H9 (cell line): ENCODE measurements around the gene GLIS2. TPM values are rescaled to one million over a fixed set of nuclear protein-coding genes. Genes with fewer than 3 reads are reported as not detected.

ENCODE experiments used
- DNase-seq: peaks from one replicate; pipeline ENCODE4 v3.0.0-alpha.2; 2017
- H2AFZ ChIP-seq: one replicate; pipeline ENCODE4 v1.6.1; 2013; ENCODE audit warnings: mild to moderate bottlenecking, low read length, control low read depth, moderate library complexity
- H2AK5ac ChIP-seq: 2 replicates; pipeline ENCODE4 v1.6.1; 2013; ENCODE audit warnings: low read length, control low read depth, mixed read lengths; ENCODE audit not compliant: insufficient read length
- H2BK120ac ChIP-seq: one replicate; pipeline ENCODE4 v1.6.1; 2013; ENCODE audit warnings: low read depth, mild to moderate bottlenecking, low read length, control low read depth, inconsistent platforms; ENCODE audit not compliant: poor library complexity, severe bottlenecking
- H2BK12ac ChIP-seq: 2 replicates; pipeline ENCODE4 v1.6.1; 2013; ENCODE audit warnings: low read length, control low read depth, mixed read lengths, low read depth; ENCODE audit not compliant: insufficient read length
- H2BK15ac ChIP-seq: 2 replicates; pipeline ENCODE4 v1.6.1; 2013; ENCODE audit warnings: low read depth, low read length, control low read depth
- H2BK20ac ChIP-seq: one replicate; pipeline ENCODE4 v1.6.1; 2013; ENCODE audit warnings: low read depth, mild to moderate bottlenecking, low read length, control low read depth, inconsistent platforms; ENCODE audit not compliant: poor library complexity, severe bottlenecking
- H2BK5ac ChIP-seq: 2 replicates; pipeline ENCODE4 v1.6.1; 2013; ENCODE audit warnings: low read length, control low read depth, mixed read lengths; ENCODE audit not compliant: insufficient read length
- H3K14ac ChIP-seq: 2 replicates; pipeline ENCODE4 v1.6.1; 2013; ENCODE audit warnings: low read length, control low read depth; ENCODE audit not compliant: insufficient read depth
- H3K18ac ChIP-seq: 2 replicates; pipeline ENCODE4 v1.6.1; 2013; ENCODE audit warnings: low read depth, mild to moderate bottlenecking, mixed read lengths, low read length, control low read depth; ENCODE audit not compliant: insufficient read length
- H3K23ac ChIP-seq: 2 replicates; pipeline ENCODE4 v1.6.1; 2013; ENCODE audit warnings: low read length, control low read depth, mixed read lengths, low read depth; ENCODE audit not compliant: insufficient read length
- H3K23me2 ChIP-seq: 2 replicates; pipeline ENCODE4 v1.6.1; 2013; ENCODE audit warnings: low read depth, mild to moderate bottlenecking, mixed read lengths, low read length, control low read depth; ENCODE audit not compliant: insufficient read length, poor library complexity, severe bottlenecking
- H3K27ac ChIP-seq: 2 replicates; pipeline ENCODE4 v1.5.1; 2013; ENCODE audit warnings: low read length, control low read depth, mixed read lengths, low read depth; ENCODE audit not compliant: insufficient read length
- H3K27me3 ChIP-seq: 2 replicates; pipeline ENCODE4 v1.6.1; 2013; ENCODE audit warnings: low read length, control low read depth, inconsistent platforms; ENCODE audit not compliant: insufficient read depth
- H3K4ac ChIP-seq: 2 replicates; pipeline ENCODE4 v1.6.1; 2013; ENCODE audit warnings: low read depth, mild to moderate bottlenecking, control low read depth, inconsistent platforms, low read length, moderate library complexity
- H3K4me1 ChIP-seq: 2 replicates; pipeline ENCODE4 v1.6.1; 2013; ENCODE audit warnings: low read length, control low read depth, inconsistent platforms; ENCODE audit not compliant: insufficient read depth
- H3K4me2 ChIP-seq: 2 replicates; pipeline ENCODE4 v1.6.1; 2013; ENCODE audit warnings: low read length, control low read depth, mixed read lengths; ENCODE audit not compliant: insufficient read length, insufficient read depth
- H3K56ac ChIP-seq: 2 replicates; pipeline ENCODE4 v1.6.1; 2013; ENCODE audit warnings: low read depth, mild to moderate bottlenecking, mixed read lengths, low read length, control low read depth; ENCODE audit not compliant: insufficient read length
- H3K79me1 ChIP-seq: 2 replicates; pipeline ENCODE4 v1.6.1; 2013; ENCODE audit warnings: low read depth, mild to moderate bottlenecking, moderate library complexity, low read length, control low read depth, inconsistent platforms; ENCODE audit not compliant: insufficient read depth, poor library complexity, severe bottlenecking
- H3K79me2 ChIP-seq: 2 replicates; pipeline ENCODE4 v1.6.1; 2013; ENCODE audit warnings: low read length, control low read depth, inconsistent platforms; ENCODE audit not compliant: insufficient read depth
- H3K9ac ChIP-seq: 2 replicates; pipeline ENCODE4 v1.6.1; 2013; ENCODE audit warnings: low read length, control low read depth, mixed read lengths; ENCODE audit not compliant: insufficient read length; ENCODE audit errors: extremely low read depth
- H3K9me3 ChIP-seq: one replicate; pipeline ENCODE4 v1.6.1; 2013; ENCODE audit warnings: low read depth, low read length, inconsistent platforms; ENCODE audit not compliant: control insufficient read depth
- H3T11ph ChIP-seq: one replicate; pipeline ENCODE4 v1.6.1; 2013; ENCODE audit warnings: mild to moderate bottlenecking, low read length, control low read depth, inconsistent platforms
- H4K20me1 ChIP-seq: one replicate; pipeline ENCODE4 v1.6.1; 2013; ENCODE audit not compliant: control insufficient read depth, insufficient read length, insufficient read depth
- H4K5ac ChIP-seq: 2 replicates; pipeline ENCODE4 v1.6.1; 2013; ENCODE audit warnings: low read depth, mild to moderate bottlenecking, mixed read lengths, low read length, control low read depth; ENCODE audit not compliant: insufficient read length
- H4K8ac ChIP-seq: replicated peaks from 2 replicates; pipeline ENCODE4 v1.6.1; 2013; ENCODE audit warnings: low read length, control low read depth, mixed read lengths, low read depth; ENCODE audit not compliant: insufficient read length
- H4K91ac ChIP-seq: 2 replicates; pipeline ENCODE4 v1.6.1; 2013; ENCODE audit warnings: low read depth, mild to moderate bottlenecking, moderate library complexity, mixed read lengths, low read length, control low read depth; ENCODE audit not compliant: insufficient read length
- H3K27ac Mint-ChIP-seq, 3 experiments: 2 replicates in 2 of 3; 3 replicates in 1 of 3; pipeline ENCODE4 v1.8.0; 2020 to 2021; ENCODE audit warnings: mixed read lengths in 3 of 3, mild to moderate bottlenecking in 1 of 3, moderate library complexity in 1 of 3
- H3K27me3 Mint-ChIP-seq: 2 replicates; pipeline ENCODE4 v1.8.0; 2021; ENCODE audit warnings: low read depth, mild to moderate bottlenecking, moderate library complexity, mixed read lengths
- H3K36me3 Mint-ChIP-seq, 3 experiments: 2 replicates in 2 of 3; 3 replicates in 1 of 3; pipeline ENCODE4 v1.8.0; 2020 to 2021; ENCODE audit warnings: low read depth in 3 of 3, mixed read lengths in 3 of 3; ENCODE audit not compliant: insufficient read depth in 1 of 3
- H3K4me1 Mint-ChIP-seq, 2 experiments: 2 replicates each; pipeline ENCODE4 v1.8.0; 2020; ENCODE audit warnings: mixed read lengths in 2 of 2
- H3K4me3 Mint-ChIP-seq, 2 experiments: 2 replicates in 1 of 2; 3 replicates in 1 of 2; pipeline ENCODE4 v1.8.0; 2020 to 2021; ENCODE audit warnings: mild to moderate bottlenecking in 2 of 2, mixed read lengths in 2 of 2, moderate library complexity in 1 of 2
- H3K9me3 Mint-ChIP-seq, 2 experiments: 2 replicates in 1 of 2; 3 replicates in 1 of 2; pipeline ENCODE4 v1.8.0; 2020; ENCODE audit warnings: mild to moderate bottlenecking in 2 of 2, mixed read lengths in 2 of 2, moderate library complexity in 1 of 2
- WGBS: extraction: QIAGEN DNeasy Blood & Tissue Kit; methylation state at CpG from one replicate; pipeline ENCODE4 v1.1.7; 2013; ENCODE audit warnings: missing lambda C conversion rate, low lambda C conversion rate, mixed read lengths; ENCODE audit not compliant: insufficient read length; ENCODE audit errors: extremely low coverage; 5-methylcytosine and 5-hydroxymethylcytosine counted together
- total RNA-seq: library from RNA; stranded (reverse); gene quantifications from 2 replicates; pipeline ENCODE4 v1.2.1, GENCODE V29; 2021
- TF ChIP-seq, protein P1 (sequence below): fragments of 200-600 bp; sonication (generic); conservative IDR thresholded peaks from 3 replicates; pipeline ENCODE4 v1.8.0; 2021; ENCODE audit warnings: antibody characterized with exemption, mild to moderate bottlenecking

Gene GLIS2
- total RNA-seq, 1 experiment from 2014 or later = 14.3 TPM

DNA sequence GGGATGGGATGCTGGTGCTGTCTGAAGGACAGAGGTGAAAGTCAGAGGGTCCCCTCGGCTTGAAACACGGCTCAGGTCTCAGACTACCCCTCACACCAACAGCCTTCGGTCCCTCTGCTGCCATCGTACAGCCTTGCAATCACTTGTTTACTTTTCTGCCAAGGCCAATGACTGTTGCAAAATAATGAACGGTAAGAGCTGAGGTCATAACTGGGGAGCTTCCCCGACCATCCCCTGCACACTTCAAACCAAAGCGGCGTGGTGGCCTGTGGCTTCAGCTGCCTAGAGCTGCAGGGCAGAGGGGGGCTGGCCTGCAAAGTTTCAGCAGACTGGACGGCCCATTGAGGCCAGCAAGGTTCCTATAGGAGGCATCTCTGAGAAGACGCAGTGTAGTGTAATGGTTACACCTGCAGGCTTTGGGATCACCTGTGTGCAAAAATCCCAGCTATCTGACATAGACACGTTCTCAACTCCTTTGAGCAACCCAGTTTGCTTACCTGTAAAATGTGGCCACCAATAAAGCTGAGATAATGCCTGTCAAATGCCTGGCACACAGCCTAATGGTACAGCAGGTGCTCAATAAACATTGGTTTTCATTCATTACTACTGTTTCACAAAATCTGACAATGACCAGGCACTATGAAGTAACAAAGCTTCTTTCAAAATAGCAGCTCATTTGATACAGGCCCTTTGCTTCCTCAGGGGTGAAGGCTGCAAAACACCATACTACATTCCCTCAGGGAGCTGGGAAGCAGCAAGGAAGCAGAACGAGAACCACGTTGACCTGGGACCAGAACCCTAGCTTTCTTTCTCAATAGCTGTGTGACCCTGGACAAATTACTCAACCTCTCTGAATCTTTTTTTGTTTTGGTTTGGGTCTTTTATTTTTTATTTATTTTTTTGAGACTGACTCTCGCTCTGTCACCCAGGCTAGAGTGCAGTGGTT, 30.2 kb downstream of the GLIS2 start:
- Histone ChIP-seq H3K79me2 (peaks cover 14% of the 10 kb centered on the region; the same call in 1 of the 2 replicates), H3T11ph (no peak overlapping the region), H3K9me3 (no peaks in the 10 kb centered on the region), H2BK5ac (no peak overlapping the region), H3K79me1 (peaks cover 7% of the 10 kb centered on the region), H3K18ac (no peak overlapping the region), H2BK15ac (no peak overlapping the region), H2BK12ac (no peak overlapping the region), H3K23ac (no peak overlapping the region), H3K56ac (no peak overlapping the region), H2BK20ac (no peak overlapping the region), H3K23me2 (no peaks in the 10 kb centered on the region), H4K20me1 (no peaks in the 10 kb centered on the region), H4K91ac (no peak overlapping the region), H4K5ac (no peak overlapping the region), H3K27me3 (no peaks in the 10 kb centered on the region), H2BK120ac (no peak overlapping the region), H3K4ac (no peak overlapping the region), H3K27ac (no peak overlapping the region), H4K8ac (no peak overlapping the region), H3K9ac (no peak overlapping the region), H2AK5ac (no peak overlapping the region), H3K4me1 (no peaks in the 10 kb centered on the region), H3K14ac (no peak overlapping the region), H3K4me2 (no peak overlapping the region), H2AFZ (no peak overlapping the region)
- TF ChIP-seq, protein P1, sequence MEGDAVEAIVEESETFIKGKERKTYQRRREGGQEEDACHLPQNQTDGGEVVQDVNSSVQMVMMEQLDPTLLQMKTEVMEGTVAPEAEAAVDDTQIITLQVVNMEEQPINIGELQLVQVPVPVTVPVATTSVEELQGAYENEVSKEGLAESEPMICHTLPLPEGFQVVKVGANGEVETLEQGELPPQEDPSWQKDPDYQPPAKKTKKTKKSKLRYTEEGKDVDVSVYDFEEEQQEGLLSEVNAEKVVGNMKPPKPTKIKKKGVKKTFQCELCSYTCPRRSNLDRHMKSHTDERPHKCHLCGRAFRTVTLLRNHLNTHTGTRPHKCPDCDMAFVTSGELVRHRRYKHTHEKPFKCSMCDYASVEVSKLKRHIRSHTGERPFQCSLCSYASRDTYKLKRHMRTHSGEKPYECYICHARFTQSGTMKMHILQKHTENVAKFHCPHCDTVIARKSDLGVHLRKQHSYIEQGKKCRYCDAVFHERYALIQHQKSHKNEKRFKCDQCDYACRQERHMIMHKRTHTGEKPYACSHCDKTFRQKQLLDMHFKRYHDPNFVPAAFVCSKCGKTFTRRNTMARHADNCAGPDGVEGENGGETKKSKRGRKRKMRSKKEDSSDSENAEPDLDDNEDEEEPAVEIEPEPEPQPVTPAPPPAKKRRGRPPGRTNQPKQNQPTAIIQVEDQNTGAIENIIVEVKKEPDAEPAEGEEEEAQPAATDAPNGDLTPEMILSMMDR = no peak
- H3K27ac Mint-ChIP-seq = peak overlapping the region in 1 of 3 experiments; percentile 28; a peak in 1 of 7 replicates
- H3K9me3 Mint-ChIP-seq = peaks cover 18% of the 10 kb centered on the region in 2 experiments
- H3K27me3 Mint-ChIP-seq = peaks cover 4% of the 10 kb centered on the region
- no peak for DNase-seq
- H3K4me1 Mint-ChIP-seq = no peaks in the 10 kb centered on the region
- H3K4me3 Mint-ChIP-seq = no peak overlapping the region
- peaks cover 28 to 36% (median 33%) of the 10 kb centered on the region in 3 experiments for H3K36me3 Mint-ChIP-seq
- WGBS = no CpG with 5 or more reads among the region's 14 CpGs
